Suprapubic skin (tissue), 4 donors: Measurements from ENCODE around the gene GAL3ST2. TPM values are rescaled to one million over a fixed set of nuclear protein-coding genes. Genes with fewer than 3 reads are reported as not detected.

Source experiments
- DNase-seq, 2 donors: peaks; one replicate each; pipeline ENCODE4 v3.0.0-alpha.2; 2019; ENCODE audit warnings: low spot score in 2 of 2
- H3K27ac ChIP-seq: fragments of 200-600 bp; sonication (generic); one replicate; pipeline ENCODE4 v1.5.1; 2019
- H3K27me3 ChIP-seq: fragments of 200-600 bp; sonication (generic); one replicate; pipeline ENCODE4 v1.5.1; 2019
- H3K36me3 ChIP-seq: fragments of 200-600 bp; sonication (generic); one replicate; pipeline ENCODE4 v1.5.1; 2019
- H3K4me1 ChIP-seq: fragments of 200-600 bp; sonication (generic); one replicate; pipeline ENCODE4 v1.5.1; 2019
- H3K4me3 ChIP-seq: fragments of 200-600 bp; sonication (generic); one replicate; pipeline ENCODE4 v1.5.1; 2019; ENCODE audit warnings: mild to moderate bottlenecking
- H3K9me3 ChIP-seq: fragments of 200-600 bp; sonication (generic); one replicate; pipeline ENCODE4 v1.5.1; 2019
- CTCF ChIP-seq, 2 donors: fragments of 200-600 bp in 1 of 2; fragments of 450-650 bp in 1 of 2; sonication (generic) in 1 of 2; IDR thresholded peaks; one replicate each; pipeline ENCODE4 v1.5.1; 2016 to 2019; ENCODE audit warnings: antibody characterized with exemption in 2 of 2, mild to moderate bottlenecking in 1 of 2, moderate library complexity in 1 of 2
- EP300 ChIP-seq: sonication (generic); formaldehyde crosslinking; IDR thresholded peaks from one replicate; pipeline ENCODE4 v1.6.1; 2017; ENCODE audit warnings: antibody characterized with exemption
- POLR2A ChIP-seq, 2 donors: fragments of 450-650 bp; IDR thresholded peaks; one replicate each; pipeline ENCODE4 v1.6.1; 2017; ENCODE audit warnings: antibody characterized with exemption in 2 of 2, mild to moderate bottlenecking in 2 of 2, moderate library complexity in 2 of 2
- POLR2AphosphoS5 ChIP-seq, 3 donors: sonication (generic); formaldehyde crosslinking; IDR thresholded peaks; one replicate each; pipeline ENCODE4 v1.6.1; 2017; ENCODE audit warnings: antibody characterized with exemption in 3 of 3
- WGBS: methylation state at CpG from one replicate; pipeline ENCODE4 v1.1.5; 2018; 5-methylcytosine and 5-hydroxymethylcytosine counted together
- total RNA-seq, 4 donors: library from RNA; depleted of rRNA; stranded (reverse); fragments of >200 nt; gene quantifications; one replicate each; pipeline ENCODE4 v1.1.0, GENCODE V29; 2016

The GAL3ST2 gene
- total RNA-seq, 4 donors from 2014 or later, result not detected

- H3K4me3 ChIP-seq, result no peak overlapping the region
- H3K27ac ChIP-seq, result no peak overlapping the region
- WGBS, result 92% methylated on average over 12 of the region's 12 CpGs
- DNase-seq, result no peak
- TF ChIP-seq POLR2AphosphoS5 (IDR thresholded peaks at IDR 0.05) (no peak), CTCF (IDR thresholded peaks at IDR 0.05) (no peak), POLR2A (IDR thresholded peaks at IDR 0.05) (no peak), EP300 (no peak)
- H3K36me3 ChIP-seq, result peaks cover 13% of the 10 kb centered on the region
- no peaks in the 10 kb centered on the region for H3K9me3 ChIP-seq
- peaks cover 10% of the 10 kb centered on the region for H3K27me3 ChIP-seq
- H3K4me1 ChIP-seq, result peaks cover 10% of the 10 kb centered on the region
These were observed 5.7 kb upstream of the GAL3ST2 start for GRCh38 chr2:241770936-241771285.

GRCh38 chr2:241771286-241772062, 5.1 kb upstream of the GAL3ST2 start:
- Histone ChIP-seq H3K36me3 (peaks cover 13% of the 10 kb centered on the region), H3K4me1 (peaks cover 10% of the 10 kb centered on the region), H3K4me3 (no peak overlapping the region), H3K27me3 (peaks cover 10% of the 10 kb centered on the region), H3K27ac (no peak overlapping the region), H3K9me3 (no peaks in the 10 kb centered on the region)
- 66% methylated on average over 22 of the region's 38 CpGs for WGBS
- DNase-seq, result peak in 1 of 2 donors; percentile 80
- TF ChIP-seq POLR2A (IDR thresholded peaks at IDR 0.05) (no peak), POLR2AphosphoS5 (IDR thresholded peaks at IDR 0.05) (peak in 1 of 3 donors; percentile 12), EP300 (no peak)

GRCh38 chr2:241772063-241772499, 4.5 kb upstream of the GAL3ST2 start:
- no peak overlapping the region for H3K27ac ChIP-seq
- H3K36me3 ChIP-seq, result peaks cover 13% of the 10 kb centered on the region
- H3K4me1 ChIP-seq, result peaks cover 13% of the 10 kb centered on the region
- 47% methylated on average over 9 of the region's 9 CpGs for WGBS
- DNase-seq, result no peak
- TF ChIP-seq POLR2AphosphoS5 (IDR thresholded peaks at IDR 0.05) (no peak), CTCF (IDR thresholded peaks at IDR 0.05) (no peak), EP300 (no peak), POLR2A (IDR thresholded peaks at IDR 0.05) (no peak)
- no peaks in the 10 kb centered on the region for H3K9me3 ChIP-seq
- peaks cover 10% of the 10 kb centered on the region for H3K27me3 ChIP-seq
- no peak overlapping the region for H3K4me3 ChIP-seq

- peak in 1 of 2 donors; percentile 65 for DNase-seq
- Histone ChIP-seq H3K9me3 (no peaks in the 10 kb centered on the region), H3K36me3 (peaks cover 2% of the 10 kb centered on the region), H3K27ac (no peak overlapping the region), H3K4me1 (peaks cover 20% of the 10 kb centered on the region), H3K4me3 (no peak overlapping the region), H3K27me3 (peaks cover 10% of the 10 kb centered on the region)
- WGBS, result 55% methylated on average over 21 of the region's 29 CpGs
- TF ChIP-seq POLR2A (IDR thresholded peaks at IDR 0.05), result no peak
- no peak for TF ChIP-seq EP300
- TF ChIP-seq CTCF (IDR thresholded peaks at IDR 0.05), result no peak
- no peak for TF ChIP-seq POLR2AphosphoS5 (IDR thresholded peaks at IDR 0.05)
These were observed 2.9 kb upstream of the GAL3ST2 start for GRCh38 chr2:241773511-241774418.

GRCh38 chr2:241774419-241775222, 2.0 kb upstream of the GAL3ST2 start:
- Histone ChIP-seq H3K27ac (no peak overlapping the region), H3K27me3 (peaks cover 10% of the 10 kb centered on the region), H3K4me1 (peaks cover 20% of the 10 kb centered on the region), H3K4me3 (no peak overlapping the region), H3K9me3 (no peaks in the 10 kb centered on the region), H3K36me3 (no peaks in the 10 kb centered on the region)
- no peak for TF ChIP-seq CTCF (IDR thresholded peaks at IDR 0.05)
- WGBS, result 68% methylated on average over 4 of the region's 40 CpGs
- DNase-seq, result peak in 1 of 2 donors; percentile 67
